Fibroblast of lung (primary cell): ENCODE data around the gene TMEM63C.

ENCODE experiments used
- EZH2 ChIP-seq: IDR thresholded peaks from 2 replicates; pipeline ENCODE4 v1.5.1; 2012; ENCODE audit warnings: low read length, control low read depth, mild to moderate bottlenecking; ENCODE audit errors: missing control alignments
- TF ChIP-seq, protein P1 (sequence below), 2 donors: IDR thresholded peaks in 1 of 2; conservative IDR thresholded peaks in 1 of 2; 1 replicate in 1 of 2; 2 replicates in 1 of 2; pipeline ENCODE4 v1.5.1; 2011 to 2012; ENCODE audit warnings: low read length in 2 of 2, control low read depth in 1 of 2, inconsistent platforms in 1 of 2, low read depth in 1 of 2, mild to moderate bottlenecking in 1 of 2

DNA sequence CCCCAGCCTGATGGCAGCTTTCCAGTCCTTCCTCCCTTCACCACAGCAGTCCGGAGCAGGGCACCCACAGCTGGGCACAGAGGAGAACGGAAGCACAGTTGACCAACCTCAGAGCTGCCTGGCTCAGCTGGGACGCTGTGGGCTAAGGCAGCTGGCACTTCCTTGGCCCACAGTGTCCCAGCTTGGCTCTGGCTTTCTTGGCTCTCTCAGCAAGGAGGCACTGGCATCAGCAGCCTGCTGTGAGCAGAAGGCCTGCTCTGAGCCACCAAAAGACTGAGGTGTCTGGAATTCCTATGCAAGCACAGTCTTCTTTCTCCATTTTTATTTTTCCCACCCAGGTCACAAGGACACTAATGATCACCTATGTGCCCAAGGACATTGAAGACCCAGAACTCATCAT is 56.8 kb downstream of the TMEM63C start:
- TF ChIP-seq, protein P1, sequence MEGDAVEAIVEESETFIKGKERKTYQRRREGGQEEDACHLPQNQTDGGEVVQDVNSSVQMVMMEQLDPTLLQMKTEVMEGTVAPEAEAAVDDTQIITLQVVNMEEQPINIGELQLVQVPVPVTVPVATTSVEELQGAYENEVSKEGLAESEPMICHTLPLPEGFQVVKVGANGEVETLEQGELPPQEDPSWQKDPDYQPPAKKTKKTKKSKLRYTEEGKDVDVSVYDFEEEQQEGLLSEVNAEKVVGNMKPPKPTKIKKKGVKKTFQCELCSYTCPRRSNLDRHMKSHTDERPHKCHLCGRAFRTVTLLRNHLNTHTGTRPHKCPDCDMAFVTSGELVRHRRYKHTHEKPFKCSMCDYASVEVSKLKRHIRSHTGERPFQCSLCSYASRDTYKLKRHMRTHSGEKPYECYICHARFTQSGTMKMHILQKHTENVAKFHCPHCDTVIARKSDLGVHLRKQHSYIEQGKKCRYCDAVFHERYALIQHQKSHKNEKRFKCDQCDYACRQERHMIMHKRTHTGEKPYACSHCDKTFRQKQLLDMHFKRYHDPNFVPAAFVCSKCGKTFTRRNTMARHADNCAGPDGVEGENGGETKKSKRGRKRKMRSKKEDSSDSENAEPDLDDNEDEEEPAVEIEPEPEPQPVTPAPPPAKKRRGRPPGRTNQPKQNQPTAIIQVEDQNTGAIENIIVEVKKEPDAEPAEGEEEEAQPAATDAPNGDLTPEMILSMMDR (conservative IDR thresholded peaks at IDR 0.05 in 1 of 2, IDR thresholded peaks at IDR 0.05 in 1 of 2; ENCODE audit: low read depth in 1 of 2, low read length in 2 of 2) = no peak
- TF ChIP-seq EZH2 = no peak
